OCI-M2 (cell line): ENCODE measurements around the gene HES3.

Source experiments
- DNase-seq: peaks from one replicate; lab custom pipeline; 2025; ENCODE audit not compliant: unreplicated experiment; lab: John Stamatoyannopoulos, UW

Gene HES3

GRCh38 chr1:6243993-6244392 is at the start of gene HES3:
Gene HES3 (plus strand): TSS chr1:6244179. CDS start chr1:6244366, 187 bp downstream.
- DNase-seq: no peak

GRCh38 chr1:6197746-6198427 is 46.1 kb upstream of the HES3 start:
- no peak for DNase-seq

- no peak for DNase-seq
Observed at GRCh38 chr1:6198646-6199297, 45.2 kb upstream of the HES3 start.

GRCh38 chr1:6199298-6200187 is 44.4 kb upstream of the HES3 start, which contains the start of gene RPL22:
Gene RPL22 (minus strand): TSS chr1:6199595. CDS start chr1:6199573, 22 bp downstream.
- peak; percentile 86 for DNase-seq

- DNase-seq: no peak
Observed at GRCh38 chr1:6200188-6200809, 43.7 kb upstream of the HES3 start.

- no peak for DNase-seq
Observed at GRCh38 chr1:6202256-6202655, 41.7 kb upstream of the HES3 start.

GRCh38 chr1:6205849-6206519 is 38.0 kb upstream of the HES3 start, which contains the start of gene RNF207:
Gene RNF207 (plus strand): TSS chr1:6206119. CDS start chr1:6206536, 417 bp downstream.
- no peak for DNase-seq

GRCh38 chr1:6206520-6206855 is 37.5 kb upstream of the HES3 start:
- no peak for DNase-seq

- DNase-seq: no peak
Observed at GRCh38 chr1:6207075-6207885, 36.7 kb upstream of the HES3 start.

- no peak for DNase-seq
Observed at GRCh38 chr1:6207921-6208320, 36.1 kb upstream of the HES3 start.

- no peak for DNase-seq
Observed at GRCh38 chr1:6208723-6209660, 35.0 kb upstream of the HES3 start.

GRCh38 chr1:6209661-6210580 is 34.1 kb upstream of the HES3 start:
- DNase-seq: no peak

- no peak for DNase-seq
Observed at GRCh38 chr1:6210591-6211355, 33.2 kb upstream of the HES3 start.

- DNase-seq: no peak
Observed at GRCh38 chr1:6211731-6212130, 32.2 kb upstream of the HES3 start.

GRCh38 chr1:6212193-6212959 is 31.6 kb upstream of the HES3 start:
- DNase-seq: no peak
